Stomach (tissue), 4 donors: ENCODE measurements around the gene CCDC66.

Experiments used
- CTCF ChIP-seq, 7 experiments: fragments of 450-650 bp in 4 of 7; fragments of 200-600 bp in 3 of 7; sonication (generic) in 3 of 7; IDR thresholded peaks; one replicate each; pipeline ENCODE4 v1.5.1; 2016 to 2019; ENCODE audit warnings: antibody characterized with exemption in 7 of 7, control low read depth in 2 of 7, mild to moderate bottlenecking in 1 of 7
- EP300 ChIP-seq: sonication (generic); formaldehyde crosslinking; IDR thresholded peaks from one replicate; pipeline ENCODE4 v1.6.1; 2017; ENCODE audit warnings: antibody characterized with exemption
- POLR2A ChIP-seq, 4 donors: fragments of 450-650 bp; IDR thresholded peaks; one replicate each; pipeline ENCODE4 v1.6.1; 2016; ENCODE audit warnings: antibody characterized with exemption in 4 of 4, control low read depth in 2 of 4, mild to moderate bottlenecking in 1 of 4, moderate library complexity in 1 of 4
- POLR2AphosphoS5 ChIP-seq, 3 donors: sonication (generic); formaldehyde crosslinking; IDR thresholded peaks; one replicate each; pipeline ENCODE4 v1.6.1; 2016; ENCODE audit warnings: antibody characterized with exemption in 3 of 3

DNA sequence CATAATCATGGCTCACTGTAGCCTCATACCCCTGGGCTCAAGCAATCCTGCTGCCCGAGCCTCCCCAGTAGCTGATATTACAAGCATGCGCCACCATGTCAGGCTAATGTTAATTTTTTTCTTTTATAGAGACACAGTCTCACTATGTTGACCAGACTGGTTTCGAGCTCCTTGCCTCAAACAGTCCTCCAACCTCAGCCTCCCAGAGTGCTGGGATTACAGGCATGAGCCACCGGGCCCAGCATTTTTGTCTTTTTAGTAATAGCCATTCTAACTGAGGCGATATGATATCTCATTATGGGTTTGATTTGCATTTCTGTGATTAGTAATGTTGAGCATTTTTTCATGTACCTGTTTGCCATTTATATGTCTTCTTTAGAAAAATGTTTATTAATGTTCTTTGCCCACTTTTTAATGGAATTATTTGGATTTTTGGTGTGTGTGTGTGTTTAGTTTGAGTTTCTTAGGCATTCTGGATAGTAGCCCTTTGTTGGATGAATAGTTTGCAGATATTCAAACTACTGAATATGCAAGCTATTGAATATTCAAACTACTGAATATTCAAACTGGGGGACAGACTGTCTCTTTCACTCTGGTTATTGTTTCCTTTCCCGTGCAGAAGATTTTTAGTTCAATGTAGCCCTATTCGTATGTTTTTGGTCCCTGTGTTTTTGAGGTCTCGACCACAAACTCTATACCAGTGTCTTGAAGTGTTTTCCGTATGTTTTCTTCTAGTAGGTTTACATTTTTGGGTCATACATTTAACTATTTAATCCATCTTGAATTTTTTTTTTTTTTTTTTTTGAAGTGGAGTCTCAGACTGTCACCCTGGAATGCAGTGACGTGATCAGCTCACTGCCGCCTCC, 39.2 kb downstream of the CCDC66 start:
- no peak for TF ChIP-seq CTCF (IDR thresholded peaks at IDR 0.05)
- no peak for TF ChIP-seq POLR2A (IDR thresholded peaks at IDR 0.05)
- TF ChIP-seq POLR2AphosphoS5 (IDR thresholded peaks at IDR 0.05): no peak
- TF ChIP-seq EP300: no peak
